Activated B cell treated with CpG ODN at 0.5 μM for 24 hours (primary cell): Measurements from ENCODE around the gene RHOD. TPM values are rescaled to one million over a fixed set of nuclear protein-coding genes. Genes with fewer than 3 reads are reported as not detected.

Experiments
- ATAC-seq: fragments of 200-7000 bp; cut with Tn5 transposase; one replicate; pipeline ENCODE4 v1.10.0; 2021; ENCODE audit warnings: low read depth, mild to moderate bottlenecking, moderate library complexity
- CTCF ChIA-PET: fragments of 350-600 bp; sonication (Branson Sonifier 250); formaldehyde crosslinking; loops from one replicate; lab custom pipeline; 2021; ENCODE audit warnings: antibody characterized with exemption; lab: Charles Lee
- POLR2A ChIA-PET: fragments of 350-600 bp; sonication (Branson Sonifier 250); formaldehyde crosslinking; loops from one replicate; lab custom pipeline; 2021; ENCODE audit warnings: antibody characterized with exemption; lab: Charles Lee
- DNase-seq: peaks from one replicate; pipeline ENCODE4 v3.0.0; 2022
- H3K27ac Mint-ChIP-seq: one replicate; pipeline ENCODE4 v1.8.0; 2020; ENCODE audit warnings: mixed read lengths
- H3K27me3 Mint-ChIP-seq: one replicate; pipeline ENCODE4 v1.8.0; 2021; ENCODE audit warnings: mixed read lengths
- H3K36me3 Mint-ChIP-seq: one replicate; pipeline ENCODE4 v1.8.0; 2021; ENCODE audit warnings: low read depth, mixed read lengths
- H3K4me1 Mint-ChIP-seq: one replicate; pipeline ENCODE4 v1.8.0; 2021; ENCODE audit warnings: mixed read lengths
- H3K4me3 Mint-ChIP-seq: one replicate; pipeline ENCODE4 v1.8.0; 2020; ENCODE audit warnings: mild to moderate bottlenecking, mixed read lengths
- H3K9me3 Mint-ChIP-seq: one replicate; pipeline ENCODE4 v1.8.0; 2020; ENCODE audit warnings: mixed read lengths
- intact Hi-C: fragments of 100-400 bp; cut with micrococcal nuclease; formaldehyde crosslinking; loops from one replicate; pipeline ENCODE4 v1.15.1; 2024
- total RNA-seq: library from RNA; stranded (reverse); gene quantifications from 2 replicates; pipeline ENCODE4 v1.2.3, GENCODE V29; 2022
- TF ChIP-seq, protein P1 (sequence below): fragments of 200-600 bp; IDR thresholded peaks from one replicate; pipeline ENCODE4 v1.8.0; 2022; ENCODE audit warnings: antibody characterized with exemption, mild to moderate bottlenecking

RHOD gene
- total RNA-seq, 1 donor from 2014 or later, result not detected

DNA sequence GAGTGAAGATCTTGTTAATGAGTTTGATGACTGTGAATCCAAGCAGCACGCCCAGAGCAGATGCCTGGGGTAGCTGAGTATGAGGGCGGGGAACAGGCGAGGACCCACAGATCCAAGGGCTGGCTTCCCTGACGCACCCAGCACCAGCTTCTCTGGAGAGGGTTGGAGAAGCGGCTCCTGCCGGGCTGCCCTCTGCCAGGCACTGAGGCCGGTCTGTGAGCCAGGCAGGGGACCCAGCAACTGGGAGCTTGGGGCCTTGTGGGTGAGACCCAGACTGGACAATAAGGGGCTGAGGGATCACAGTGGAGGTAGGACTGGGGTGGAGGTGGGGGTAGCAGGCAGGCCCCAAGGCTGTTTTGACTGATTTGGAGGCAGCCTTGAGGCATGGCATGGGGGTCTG is 42.3 kb upstream of the RHOD start:
- Mint-ChIP-seq H3K36me3 (no peaks in the 10 kb centered on the region), H3K4me3 (no peak overlapping the region), H3K27me3 (peaks cover 35% of the 10 kb centered on the region), H3K9me3 (peaks cover 2% of the 10 kb centered on the region), H3K27ac (no peak overlapping the region), H3K4me1 (no peaks in the 10 kb centered on the region)
- ChIA-PET CTCF (no interaction called here), POLR2A (no interaction called here)
- intact Hi-C loops, result no loop called here
- DNase-seq, result no peak
- TF ChIP-seq, protein P1, sequence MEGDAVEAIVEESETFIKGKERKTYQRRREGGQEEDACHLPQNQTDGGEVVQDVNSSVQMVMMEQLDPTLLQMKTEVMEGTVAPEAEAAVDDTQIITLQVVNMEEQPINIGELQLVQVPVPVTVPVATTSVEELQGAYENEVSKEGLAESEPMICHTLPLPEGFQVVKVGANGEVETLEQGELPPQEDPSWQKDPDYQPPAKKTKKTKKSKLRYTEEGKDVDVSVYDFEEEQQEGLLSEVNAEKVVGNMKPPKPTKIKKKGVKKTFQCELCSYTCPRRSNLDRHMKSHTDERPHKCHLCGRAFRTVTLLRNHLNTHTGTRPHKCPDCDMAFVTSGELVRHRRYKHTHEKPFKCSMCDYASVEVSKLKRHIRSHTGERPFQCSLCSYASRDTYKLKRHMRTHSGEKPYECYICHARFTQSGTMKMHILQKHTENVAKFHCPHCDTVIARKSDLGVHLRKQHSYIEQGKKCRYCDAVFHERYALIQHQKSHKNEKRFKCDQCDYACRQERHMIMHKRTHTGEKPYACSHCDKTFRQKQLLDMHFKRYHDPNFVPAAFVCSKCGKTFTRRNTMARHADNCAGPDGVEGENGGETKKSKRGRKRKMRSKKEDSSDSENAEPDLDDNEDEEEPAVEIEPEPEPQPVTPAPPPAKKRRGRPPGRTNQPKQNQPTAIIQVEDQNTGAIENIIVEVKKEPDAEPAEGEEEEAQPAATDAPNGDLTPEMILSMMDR, result no peak
- no peak for ATAC-seq

DNA sequence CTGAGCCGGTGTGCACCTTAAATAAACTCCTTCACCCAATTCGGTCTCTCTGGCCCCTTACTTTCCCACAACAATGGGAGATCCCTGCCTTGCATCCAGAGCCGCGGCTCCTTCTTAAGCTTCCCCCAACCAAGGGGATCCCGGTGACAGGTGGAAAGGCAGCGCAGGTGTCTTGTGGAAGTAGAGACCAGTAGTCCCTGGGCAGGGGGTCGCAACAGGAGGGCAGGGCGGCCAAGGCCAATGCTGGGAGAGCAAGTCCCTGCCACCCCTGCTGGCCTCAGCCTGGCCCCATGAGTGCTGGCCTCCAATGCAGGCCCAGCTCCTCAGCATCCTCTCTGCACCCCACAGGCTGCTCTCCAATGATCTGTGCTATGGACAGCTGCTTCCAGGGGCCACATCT is 41.6 kb upstream of the RHOD start:
- ChIA-PET POLR2A (no interaction called here), CTCF (no interaction called here)
- peaks cover 2% of the 10 kb centered on the region for H3K9me3 Mint-ChIP-seq
- no peak overlapping the region for H3K4me3 Mint-ChIP-seq
- ATAC-seq, result no peak
- TF ChIP-seq, protein P1, result no peak
- intact Hi-C loops, result no loop called here
- no peak for DNase-seq
- H3K4me1 Mint-ChIP-seq, result no peaks in the 10 kb centered on the region
- no peaks in the 10 kb centered on the region for H3K36me3 Mint-ChIP-seq
- peaks cover 34% of the 10 kb centered on the region for H3K27me3 Mint-ChIP-seq
- no peak overlapping the region for H3K27ac Mint-ChIP-seq

DNA sequence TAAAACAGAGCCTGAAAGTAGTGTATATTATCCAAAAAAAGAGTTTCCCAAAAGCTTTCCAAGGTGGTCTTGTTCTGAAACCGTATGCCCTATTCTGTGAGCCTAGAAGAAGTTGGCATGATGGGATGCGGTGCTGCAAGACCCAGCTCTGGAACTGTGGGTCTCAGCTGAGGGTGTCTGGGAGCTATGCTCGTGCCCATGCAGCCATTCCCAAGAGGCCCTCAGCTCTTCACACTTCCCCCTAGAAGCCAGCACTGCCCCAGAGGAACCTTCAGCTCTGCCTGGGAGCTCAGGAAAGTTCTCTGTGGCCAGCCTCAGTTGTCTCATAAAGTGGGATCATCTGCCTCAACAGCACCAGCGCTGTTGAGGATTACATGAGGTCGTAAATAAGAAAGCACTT is 40.1 kb upstream of the RHOD start:
- ChIA-PET POLR2A (no interaction called here), CTCF (no interaction called here)
- TF ChIP-seq, protein P1, result no peak
- Mint-ChIP-seq H3K4me1 (no peaks in the 10 kb centered on the region), H3K4me3 (no peak overlapping the region), H3K9me3 (peaks cover 2% of the 10 kb centered on the region), H3K36me3 (no peaks in the 10 kb centered on the region), H3K27me3 (peaks cover 47% of the 10 kb centered on the region), H3K27ac (no peak overlapping the region)
- intact Hi-C loops, result no loop called here
- ATAC-seq (no peak), DNase-seq (no peak)

DNA sequence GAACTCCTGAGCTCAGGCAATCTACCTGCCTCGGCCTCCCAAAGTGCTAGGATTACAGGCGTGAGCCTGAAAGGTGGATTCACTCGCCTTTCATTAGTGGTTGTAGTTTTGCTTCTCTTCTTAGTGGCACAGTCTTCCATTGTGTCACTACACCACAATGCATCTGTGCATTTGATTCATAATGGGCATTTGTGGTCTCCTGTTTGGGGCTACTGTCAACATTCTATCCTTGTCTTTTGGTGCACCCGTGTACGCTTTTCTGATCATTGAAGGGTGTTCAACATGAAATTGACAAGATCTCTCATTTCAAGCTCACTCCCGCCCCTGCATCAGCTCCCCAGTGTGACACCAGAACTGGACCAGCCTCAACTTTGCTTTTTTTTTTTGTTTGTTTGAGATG is 35.7 kb upstream of the RHOD start:
- no peak for DNase-seq
- Mint-ChIP-seq H3K36me3 (no peaks in the 10 kb centered on the region), H3K4me1 (peaks cover 23% of the 10 kb centered on the region), H3K27ac (no peak overlapping the region), H3K4me3 (no peak overlapping the region), H3K27me3 (peaks cover 56% of the 10 kb centered on the region), H3K9me3 (peaks cover 2% of the 10 kb centered on the region)
- POLR2A ChIA-PET, result no interaction called here
- ATAC-seq, result no peak
- intact Hi-C loops, result no loop called here
- TF ChIP-seq, protein P1, result no peak
- CTCF ChIA-PET, result no interaction called here

DNA sequence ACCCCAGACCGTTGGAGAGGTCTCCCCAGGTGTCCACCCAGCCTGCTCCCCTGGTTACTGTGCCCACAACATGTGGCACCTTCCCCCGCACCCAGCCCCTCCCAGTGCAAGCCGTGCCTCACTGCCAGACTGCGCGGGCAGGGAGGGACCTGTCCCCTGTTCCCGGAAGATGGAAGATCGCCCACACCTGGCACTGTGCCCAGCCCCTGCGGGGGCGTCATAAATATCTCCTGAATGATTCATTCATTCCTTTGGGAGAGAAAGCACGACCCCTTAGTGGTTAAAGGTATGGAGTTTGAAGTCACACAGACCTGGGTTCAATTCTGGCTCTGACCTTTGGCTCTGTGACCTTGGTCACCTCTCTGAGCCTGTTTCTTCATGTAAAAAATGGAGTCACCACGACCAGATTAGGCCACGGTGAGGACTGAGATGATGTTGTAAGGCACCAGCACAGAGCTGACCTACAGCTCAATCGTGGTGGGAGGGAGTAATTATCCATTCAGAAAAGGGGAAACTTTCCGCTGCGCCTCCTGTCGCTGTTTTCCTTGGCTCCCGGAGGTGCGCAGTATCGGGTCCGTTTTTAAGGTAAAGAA is 34.2 kb upstream of the RHOD start:
- ATAC-seq, result no peak
- Mint-ChIP-seq H3K4me1 (peaks cover 28% of the 10 kb centered on the region), H3K27me3 (peaks cover 54% of the 10 kb centered on the region), H3K9me3 (peaks cover 2% of the 10 kb centered on the region), H3K4me3 (no peak overlapping the region), H3K36me3 (no peaks in the 10 kb centered on the region), H3K27ac (no peak overlapping the region)
- DNase-seq, result no peak
- TF ChIP-seq, protein P1, result no peak
- CTCF ChIA-PET, result no interaction called here
- POLR2A ChIA-PET, result no interaction called here
- intact Hi-C loops, result no loop called here
